ENCODE measurements around the gene ZNF32. TPM values are rescaled to one million over a fixed set of nuclear protein-coding genes. Genes with fewer than 3 reads are reported as not detected.

The ZNF32 gene
- total RNA-seq, 1 experiment from 2014 or later = 37.6 TPM

- intact Hi-C loops (cut with micrococcal nuclease; ENCODE audit: unreplicated experiment) = no loop called here
- no TSS peak for BruUV-seq (replicated peaks)
- ChIA-PET CTCF (no interaction called here), POLR2A (ENCODE audit: low non-redundant PET) (no interaction called here)
- H3K27me3 ChIP-seq (replicated peaks; ENCODE audit: insufficient read depth, low read depth, low read length, poor library complexity) = peaks cover 4% of the 10 kb centered on the region
- no peaks in the 10 kb centered on the region for H3K36me3 ChIP-seq (ENCODE audit: insufficient read depth, low read length, poor library complexity, severe bottlenecking)
- H3K4me1 ChIP-seq (ENCODE audit: insufficient read depth, low read length, poor library complexity, severe bottlenecking) = no peaks in the 10 kb centered on the region
- H3K4me3 ChIP-seq (ENCODE audit: low read depth, low read length, poor library complexity, severe bottlenecking) = no peak overlapping the region
- no peaks in the 10 kb centered on the region for H3K9me3 ChIP-seq (ENCODE audit: low read depth, low read length, poor library complexity, severe bottlenecking)
- no peak for DNase-seq (ENCODE audit: low spot score)
- TF ChIP-seq EZH2 (IDR thresholded peaks at IDR 0.05; ENCODE audit: borderline replicate concordance, low read depth, low read length, poor library complexity, severe bottlenecking) = no peak
- no peak for TF ChIP-seq CTCF (conservative IDR thresholded peaks at IDR 0.05; ENCODE audit: low read depth, low read length)
- no peak overlapping the region for H3K27ac ChIP-seq (ENCODE audit: low read depth, low read length, poor library complexity, severe bottlenecking)
These were observed 19.2 kb upstream of the ZNF32 start for GRCh38 chr10:43667761-43668386.

GRCh38 chr10:43667317-43667731 is 18.6 kb upstream of the ZNF32 start:
- no peak for DNase-seq (ENCODE audit: low spot score)
- POLR2A ChIA-PET (ENCODE audit: low non-redundant PET) = no interaction called here
- Histone ChIP-seq H3K9me3 (ENCODE audit: low read depth, low read length, poor library complexity, severe bottlenecking) (no peaks in the 10 kb centered on the region), H3K4me1 (ENCODE audit: insufficient read depth, low read length, poor library complexity, severe bottlenecking) (no peaks in the 10 kb centered on the region), H3K27ac (ENCODE audit: low read depth, low read length, poor library complexity, severe bottlenecking) (no peak overlapping the region), H3K36me3 (ENCODE audit: insufficient read depth, low read length, poor library complexity, severe bottlenecking) (no peaks in the 10 kb centered on the region), H3K27me3 (replicated peaks; ENCODE audit: insufficient read depth, low read depth, low read length, poor library complexity) (peaks cover 4% of the 10 kb centered on the region), H3K4me3 (ENCODE audit: low read depth, low read length, poor library complexity, severe bottlenecking) (no peak overlapping the region)
- intact Hi-C loops (cut with micrococcal nuclease; ENCODE audit: unreplicated experiment) = no loop called here
- peak; percentile 34; the same call in 1 of the 2 replicates for TF ChIP-seq CTCF (conservative IDR thresholded peaks at IDR 0.05; ENCODE audit: low read depth, low read length)
- no peak for TF ChIP-seq EZH2 (IDR thresholded peaks at IDR 0.05; ENCODE audit: borderline replicate concordance, low read depth, low read length, poor library complexity, severe bottlenecking)
- BruUV-seq (replicated peaks) = no TSS peak
- CTCF ChIA-PET = no interaction called here

GRCh38 chr10:43666552-43666951 is 17.9 kb upstream of the ZNF32 start:
- intact Hi-C loops (cut with micrococcal nuclease; ENCODE audit: unreplicated experiment) = no loop called here
- Histone ChIP-seq H3K9me3 (ENCODE audit: low read depth, low read length, poor library complexity, severe bottlenecking) (no peaks in the 10 kb centered on the region), H3K4me1 (ENCODE audit: insufficient read depth, low read length, poor library complexity, severe bottlenecking) (no peaks in the 10 kb centered on the region), H3K36me3 (ENCODE audit: insufficient read depth, low read length, poor library complexity, severe bottlenecking) (no peaks in the 10 kb centered on the region), H3K4me3 (ENCODE audit: low read depth, low read length, poor library complexity, severe bottlenecking) (no peak overlapping the region), H3K27ac (ENCODE audit: low read depth, low read length, poor library complexity, severe bottlenecking) (no peak overlapping the region), H3K27me3 (replicated peaks; ENCODE audit: insufficient read depth, low read depth, low read length, poor library complexity) (peaks cover 4% of the 10 kb centered on the region)
- no TSS peak for BruUV-seq (replicated peaks)
- no peak for TF ChIP-seq CTCF (conservative IDR thresholded peaks at IDR 0.05; ENCODE audit: low read depth, low read length)
- no peak for TF ChIP-seq EZH2 (IDR thresholded peaks at IDR 0.05; ENCODE audit: borderline replicate concordance, low read depth, low read length, poor library complexity, severe bottlenecking)
- ChIA-PET POLR2A (ENCODE audit: low non-redundant PET) (no interaction called here), CTCF (no interaction called here)
- DNase-seq (ENCODE audit: low spot score) = no peak

All from A673 (cell line).